ENCODE results near the gene CDYL2.

- TF ChIP-seq EZH2 (IDR thresholded peaks at IDR 0.05; ENCODE audit: insufficient read depth, poor library complexity, severe bottlenecking): no peak
- no peak for TF ChIP-seq EZH2phosphoT487 (IDR thresholded peaks at IDR 0.05; ENCODE audit: insufficient read depth, low read depth)
Measured at GRCh38 chr16:80752541-80752940, 51.9 kb downstream of the CDYL2 start.
